GM19238 (cell line): ENCODE data around the gene MMP21.

ENCODE experiments used
- DNase-seq: peaks from one replicate; pipeline ENCODE4 v3.0.0; 2011; ENCODE audit warnings: low spot score; ENCODE audit not compliant: insufficient read length

MMP21 gene

GRCh38 chr10:125792342-125793300, 17.0 kb upstream of the MMP21 start:
- no peak for DNase-seq

DNA sequence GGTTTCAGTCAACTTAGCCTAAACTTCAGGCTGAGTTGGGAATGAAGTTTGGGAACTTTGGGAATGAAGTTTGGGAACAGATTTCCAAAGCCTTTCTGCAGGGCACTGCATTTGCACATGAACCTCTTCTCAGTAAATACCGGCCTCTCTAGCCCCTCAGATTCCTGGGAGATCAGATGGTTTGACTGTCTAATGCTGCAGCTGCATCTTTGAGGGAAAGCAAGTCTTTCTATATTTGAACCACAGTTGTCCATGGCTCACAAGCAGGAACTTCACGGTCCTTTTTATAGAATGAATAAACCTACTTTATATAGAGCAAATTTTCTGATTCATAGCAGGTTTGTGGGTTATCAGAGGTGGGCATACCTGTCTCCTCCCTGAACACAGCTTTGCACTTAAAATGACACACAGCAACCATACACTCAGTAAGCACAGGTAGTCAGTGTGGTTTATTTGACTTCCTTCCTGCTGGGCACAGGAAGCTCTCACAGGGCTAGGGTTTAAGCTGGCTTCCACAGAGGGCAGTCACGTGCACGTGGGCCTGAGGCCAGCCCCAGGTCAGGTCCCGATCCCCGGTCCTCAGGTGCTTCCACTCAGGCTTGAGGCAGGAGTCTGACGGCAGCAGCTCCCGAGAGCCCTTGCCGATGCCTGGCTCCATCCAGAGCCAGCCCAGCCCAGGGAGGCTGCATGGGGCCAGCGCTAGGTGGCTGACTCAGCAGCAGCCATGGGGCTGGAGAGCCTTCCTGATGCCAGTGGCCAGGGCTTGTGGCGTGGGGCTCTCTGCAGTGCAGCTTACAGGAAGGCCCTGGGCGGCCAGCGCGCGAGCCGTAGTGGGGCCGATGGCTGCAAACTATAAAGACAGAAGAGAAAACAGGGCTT, 12.8 kb upstream of the MMP21 start:
- no peak for DNase-seq

- DNase-seq: no peak
Measured at GRCh38 chr10:125785791-125786190, 10.2 kb upstream of the MMP21 start.

GRCh38 chr10:125783957-125784356, 8.3 kb upstream of the MMP21 start:
- peak; percentile 17 for DNase-seq

DNA sequence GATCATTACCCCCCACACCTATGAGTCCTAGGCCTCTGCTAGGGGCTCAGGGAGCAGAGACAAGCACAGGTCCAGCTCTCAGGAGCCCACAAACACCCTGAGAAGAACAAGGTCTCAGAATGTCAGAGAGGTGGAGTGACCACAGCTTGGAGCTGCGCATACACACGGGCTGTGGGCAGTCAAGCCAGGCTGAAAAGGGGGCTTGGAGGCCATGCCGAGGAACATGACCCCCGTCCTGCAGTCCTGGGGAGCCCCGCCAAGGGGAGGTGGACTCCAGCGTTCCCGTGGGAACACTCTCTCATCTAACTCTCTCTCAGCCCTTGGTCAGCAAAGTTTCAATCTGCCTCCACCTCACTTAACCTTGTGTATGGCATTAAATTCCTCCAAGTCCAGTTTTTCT, 7.8 kb upstream of the MMP21 start:
- no peak for DNase-seq

DNA sequence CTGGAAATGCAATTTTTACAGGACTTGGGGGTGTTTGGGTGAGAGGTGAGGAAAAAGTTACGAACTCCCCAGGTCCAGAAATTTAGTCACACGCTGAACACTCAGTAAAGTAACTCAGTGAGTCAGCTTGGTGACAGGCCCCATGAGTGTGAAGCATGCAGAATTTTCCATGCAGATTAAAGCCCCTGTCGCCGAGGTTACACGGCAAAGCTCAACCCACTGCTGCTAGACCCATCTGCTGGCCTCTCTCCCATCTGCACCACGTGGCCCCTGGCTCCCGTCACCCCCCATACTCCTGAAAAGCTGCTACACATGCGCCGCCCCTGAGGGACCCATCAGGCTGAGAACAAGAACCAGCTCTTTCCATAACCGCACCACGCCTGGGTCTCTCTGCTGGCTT, 7.0 kb upstream of the MMP21 start:
- DNase-seq: no peak

DNA sequence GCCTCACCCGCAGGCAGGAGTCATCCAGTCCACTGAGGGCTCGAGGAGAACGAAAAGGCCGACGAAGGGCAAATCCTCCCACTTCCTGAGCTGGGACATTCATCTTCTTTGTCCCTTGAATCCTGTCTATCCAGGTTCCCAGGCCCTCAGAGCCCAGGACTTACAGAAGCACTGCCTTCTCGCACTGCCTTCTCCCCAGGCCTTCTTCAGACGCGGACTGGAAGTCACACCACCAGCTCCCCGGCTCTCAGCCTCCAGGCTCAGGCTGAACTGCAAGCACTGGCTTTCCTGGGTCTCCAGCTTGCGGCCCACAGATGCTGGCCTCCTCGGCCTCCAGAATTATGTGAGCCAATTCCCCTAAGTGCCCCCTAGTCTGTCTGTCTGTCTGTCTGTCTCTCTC, 6.4 kb upstream of the MMP21 start:
- no peak for DNase-seq

DNA sequence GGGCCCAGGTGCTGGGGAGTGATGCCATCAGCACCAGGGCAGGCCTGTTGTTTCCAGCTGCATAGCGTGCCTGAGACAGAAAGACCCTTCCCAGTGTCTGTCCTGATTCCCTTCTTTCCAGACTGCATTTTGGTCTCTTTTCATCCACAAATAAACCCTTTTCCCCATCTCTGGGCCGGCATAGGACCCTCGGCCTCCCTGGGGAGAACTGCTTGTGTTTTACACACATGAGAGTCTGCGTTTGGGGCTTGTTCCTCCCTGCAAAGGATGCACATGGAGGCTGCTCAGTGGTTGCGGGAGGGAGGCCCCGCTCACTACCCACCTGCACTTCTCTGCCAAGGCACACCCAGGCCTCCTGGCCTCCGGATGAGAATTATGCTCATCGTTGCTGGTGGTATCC, 5.8 kb upstream of the MMP21 start:
- DNase-seq: no peak

DNA sequence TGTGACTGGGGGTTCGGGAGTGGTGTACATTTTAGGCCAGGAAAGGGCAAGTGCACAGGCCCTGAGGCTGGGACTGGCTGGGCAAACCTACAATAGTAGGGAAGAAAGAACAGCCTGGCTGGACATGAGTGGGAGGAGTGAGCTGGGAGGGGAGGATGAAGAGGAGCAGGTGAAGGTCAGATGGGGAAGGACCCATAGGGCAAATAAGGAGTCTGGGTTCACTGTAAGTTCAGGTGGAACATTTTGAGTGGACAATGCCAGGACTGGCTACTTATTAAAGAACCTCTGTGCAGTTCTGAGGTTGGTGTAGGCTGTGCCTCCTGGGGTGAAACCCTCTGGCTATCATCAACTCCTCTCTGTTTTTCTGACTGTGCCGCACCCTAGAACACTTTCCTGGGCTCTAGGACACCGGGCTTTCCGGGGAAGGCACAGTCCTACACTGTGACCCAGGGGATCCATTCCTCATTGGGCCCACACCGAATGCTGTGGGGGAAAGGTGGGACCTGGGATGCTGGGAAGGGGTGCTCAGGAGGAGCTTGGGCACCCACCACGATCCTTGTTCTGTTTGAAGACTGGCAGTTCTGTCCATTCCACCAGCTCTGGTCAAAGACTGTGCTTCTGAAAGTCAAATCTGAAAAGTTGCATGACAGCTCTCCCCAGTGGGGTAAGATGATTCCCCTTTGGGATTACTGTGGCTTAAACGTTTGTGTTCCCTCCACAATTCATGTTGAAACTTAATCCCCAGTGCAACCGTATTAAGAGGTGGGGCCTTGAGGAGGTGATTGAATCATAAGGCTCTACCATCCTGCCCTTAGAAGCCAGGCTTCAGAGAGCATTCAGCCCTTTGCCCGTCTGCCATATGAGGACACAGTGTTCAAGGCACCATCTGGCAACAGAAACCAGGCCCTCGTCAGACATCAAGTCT, 4.0 kb upstream of the MMP21 start:
- DNase-seq: no peak

- no peak for DNase-seq
Measured at GRCh38 chr10:125778556-125778955, 2.9 kb upstream of the MMP21 start.

GRCh38 chr10:125777806-125778205, 2.2 kb upstream of the MMP21 start:
- DNase-seq: no peak

DNA sequence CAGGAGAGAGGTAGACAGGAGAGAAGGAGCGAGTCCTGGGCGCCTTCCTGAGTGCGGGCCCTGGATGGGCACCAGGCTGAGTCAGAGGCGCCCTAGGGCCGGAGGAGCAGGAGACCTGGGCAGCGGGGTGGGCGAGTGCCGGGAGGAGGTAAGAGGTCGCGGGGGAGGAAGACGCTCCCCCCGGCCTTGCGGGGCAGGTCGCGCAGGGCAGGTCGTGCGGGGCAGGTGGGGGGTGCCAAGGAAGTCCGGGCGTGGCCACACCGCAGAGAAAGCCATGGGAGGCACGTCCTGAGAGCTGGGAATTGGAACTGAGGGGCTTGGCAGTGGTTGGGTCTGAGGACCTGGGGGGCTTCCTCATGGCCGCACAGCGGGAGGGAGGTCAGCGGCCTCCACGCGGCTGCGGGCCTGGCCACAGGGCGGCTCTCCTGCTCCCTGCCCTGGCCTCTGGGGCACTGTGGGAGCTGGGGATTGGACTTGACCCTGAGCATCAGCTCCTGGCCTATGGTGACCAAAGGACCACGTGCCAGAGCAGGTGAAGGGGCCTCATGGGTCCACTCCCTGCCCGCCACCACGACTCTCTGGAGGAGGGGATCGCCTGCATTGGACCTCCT, 935 bp downstream of the MMP21 start:
- DNase-seq: no peak

- DNase-seq: no peak
Measured at GRCh38 chr10:125773687-125774543, 1.7 kb downstream of the MMP21 start.

DNA sequence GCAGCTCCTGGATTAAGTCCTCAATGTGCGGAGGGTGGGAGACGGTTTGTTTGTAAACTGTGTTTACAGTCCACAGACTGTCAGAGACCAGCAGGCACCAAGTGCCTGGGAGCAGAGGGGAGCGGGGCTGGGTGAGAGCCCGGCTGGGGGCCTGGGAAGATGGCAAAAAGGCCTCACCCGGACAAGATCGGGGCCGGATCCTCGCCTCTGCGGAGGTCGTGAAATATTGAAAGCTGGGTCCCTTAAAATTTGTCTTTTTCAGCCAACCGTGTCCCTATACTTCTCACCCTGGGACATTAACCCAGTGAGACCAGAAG, 2.8 kb downstream of the MMP21 start:
- DNase-seq: no peak

GRCh38 chr10:125772112-125772863, 3.3 kb downstream of the MMP21 start:
- DNase-seq: no peak

DNA sequence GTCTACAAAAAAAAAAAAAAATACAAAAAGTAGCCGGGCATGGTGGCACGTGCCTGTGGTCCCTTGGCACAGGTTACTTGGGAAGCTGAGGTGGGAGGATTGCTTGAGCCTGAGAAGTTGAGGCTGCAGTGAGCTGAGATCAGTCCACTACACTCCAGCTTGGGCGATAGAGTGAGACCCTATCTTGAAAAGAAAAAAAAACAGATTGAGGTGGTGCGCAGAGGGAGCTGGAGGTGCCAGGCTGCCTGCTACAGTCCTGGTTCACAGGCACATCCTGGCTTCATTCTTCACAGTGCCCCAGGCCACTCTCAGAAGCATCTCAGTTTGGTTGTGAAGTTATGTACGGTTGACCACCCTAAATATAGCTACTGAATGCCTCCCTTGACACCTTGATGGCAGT, 4.8 kb downstream of the MMP21 start:
- DNase-seq: no peak

- no peak for DNase-seq
Measured at GRCh38 chr10:125769175-125769574, 6.4 kb downstream of the MMP21 start.

GRCh38 chr10:125768219-125768855, 7.3 kb downstream of the MMP21 start:
- DNase-seq: no peak

GRCh38 chr10:125766511-125766910, 9.1 kb downstream of the MMP21 start:
- DNase-seq: no peak
